Activated CD4-positive, alpha-beta T cell treated with anti-CD3 and anti-CD28 coated beads, Interleukin-2, amount 50 U/mL, for 48 hours (primary cell): Measurements from ENCODE around the gene LRRC10B.

Experiments
- DNase-seq, 2 experiments: peaks; one replicate each; pipeline ENCODE4 v3.0.0-alpha.2; 2020

Gene LRRC10B

DNA sequence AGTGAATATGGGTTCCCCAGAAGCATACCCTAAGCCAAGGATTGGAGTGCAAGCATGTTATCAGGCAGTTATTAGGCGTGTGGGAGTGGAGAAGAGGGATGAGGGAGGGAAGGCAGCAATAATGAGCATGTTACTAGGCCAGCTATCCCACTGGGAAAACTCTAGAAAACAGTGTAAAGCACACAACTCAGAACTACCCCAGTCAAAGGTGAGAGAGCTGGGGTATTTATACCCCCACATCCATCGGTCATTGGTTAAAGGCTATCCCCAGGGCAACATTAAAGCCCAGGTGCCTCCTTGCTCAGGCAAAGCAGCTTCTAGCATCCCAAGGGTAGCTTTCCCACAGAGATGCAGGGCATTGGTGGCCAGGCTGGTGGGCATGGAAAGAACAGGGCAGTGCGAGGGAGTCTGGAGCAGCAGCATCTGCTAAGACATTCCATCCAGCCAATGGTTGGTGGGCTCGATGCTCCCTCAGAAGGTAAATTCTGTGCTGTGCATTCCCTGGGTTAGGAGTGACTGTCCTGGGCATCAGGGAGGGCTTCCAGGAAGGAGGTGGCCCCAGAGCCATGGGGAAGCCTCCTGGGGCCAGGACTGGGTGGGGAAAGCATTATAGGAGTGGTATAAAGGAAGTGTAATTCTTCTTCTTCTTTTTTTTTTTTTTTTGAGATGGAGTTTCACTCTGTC lies 21.1 kb upstream of the LRRC10B start:
- DNase-seq = no peak

DNA sequence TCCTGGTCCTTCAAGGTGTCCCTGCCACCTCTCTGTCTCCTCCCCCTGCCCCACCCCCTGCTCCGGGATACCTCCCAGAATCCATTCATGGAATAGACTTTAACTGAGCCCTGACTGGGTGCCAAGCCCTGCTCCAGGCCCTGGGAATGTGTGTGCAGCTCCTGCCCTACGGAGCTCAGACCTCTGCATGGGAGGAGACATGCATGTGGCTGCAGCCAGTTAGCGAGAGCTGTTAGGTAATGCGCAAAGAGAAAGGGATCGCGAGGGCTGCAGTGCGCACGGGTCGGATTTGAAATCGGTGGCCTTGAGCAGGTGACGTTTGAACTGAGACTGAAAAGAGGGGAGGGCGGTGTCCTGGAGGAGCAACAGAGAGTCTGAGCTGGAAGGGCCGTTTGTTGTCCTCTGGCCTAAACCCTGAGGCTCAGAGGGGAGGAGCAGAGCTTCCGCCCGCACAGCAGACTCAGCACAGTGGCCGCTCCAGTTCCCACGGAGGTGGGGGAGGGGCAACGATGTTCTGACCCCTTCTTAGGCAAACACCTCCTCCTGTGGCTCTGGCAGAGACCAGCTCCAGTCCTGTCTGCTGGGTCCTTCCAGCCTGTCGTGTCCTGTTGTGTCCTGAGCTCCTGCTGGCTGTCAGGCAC lies 19.8 kb upstream of the LRRC10B start:
- DNase-seq = no peak

DNA sequence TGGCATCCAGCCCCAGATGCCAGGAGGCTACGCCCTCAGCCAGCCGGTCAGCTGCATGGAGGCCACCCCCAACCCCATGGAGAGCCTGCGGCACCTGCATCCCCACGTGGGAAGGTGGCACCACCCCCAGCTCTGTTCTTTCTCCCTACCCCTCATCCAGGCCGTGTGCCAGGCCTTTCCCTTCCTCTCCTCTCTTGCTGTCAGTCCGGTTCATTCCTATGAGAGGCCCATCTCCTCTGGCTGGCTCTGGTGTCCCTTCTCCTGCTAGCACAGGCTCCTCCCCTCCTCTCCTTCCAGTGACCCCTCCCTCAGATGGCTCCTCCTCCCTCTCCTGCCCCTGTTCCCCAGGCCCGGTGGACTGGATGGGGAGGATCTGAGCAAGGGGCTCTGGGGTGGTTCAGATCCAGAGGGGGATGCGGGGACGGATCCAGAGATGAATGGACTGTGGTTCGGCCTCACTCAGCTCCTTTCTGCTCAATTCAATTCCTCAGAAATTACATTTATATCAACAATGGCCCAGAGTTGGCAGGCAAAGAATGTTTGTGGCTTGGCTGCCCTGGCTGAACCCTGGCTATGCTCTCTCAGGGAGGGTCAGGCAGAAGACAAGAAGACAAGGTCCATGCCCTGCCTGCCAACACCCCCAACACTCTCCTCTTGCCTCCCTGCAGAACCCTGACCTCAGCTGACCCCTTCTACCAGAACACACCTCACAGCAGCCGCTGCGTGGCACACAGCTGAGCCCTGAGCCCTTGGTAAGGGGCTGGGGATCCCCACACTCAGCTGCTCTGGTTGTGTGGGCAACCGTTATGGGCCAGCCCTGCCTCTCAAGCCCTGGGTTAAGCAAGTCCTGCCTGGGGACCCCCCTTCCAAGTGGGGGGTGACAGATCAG lies 18.5 kb upstream of the LRRC10B start:
- no peak for DNase-seq

DNA sequence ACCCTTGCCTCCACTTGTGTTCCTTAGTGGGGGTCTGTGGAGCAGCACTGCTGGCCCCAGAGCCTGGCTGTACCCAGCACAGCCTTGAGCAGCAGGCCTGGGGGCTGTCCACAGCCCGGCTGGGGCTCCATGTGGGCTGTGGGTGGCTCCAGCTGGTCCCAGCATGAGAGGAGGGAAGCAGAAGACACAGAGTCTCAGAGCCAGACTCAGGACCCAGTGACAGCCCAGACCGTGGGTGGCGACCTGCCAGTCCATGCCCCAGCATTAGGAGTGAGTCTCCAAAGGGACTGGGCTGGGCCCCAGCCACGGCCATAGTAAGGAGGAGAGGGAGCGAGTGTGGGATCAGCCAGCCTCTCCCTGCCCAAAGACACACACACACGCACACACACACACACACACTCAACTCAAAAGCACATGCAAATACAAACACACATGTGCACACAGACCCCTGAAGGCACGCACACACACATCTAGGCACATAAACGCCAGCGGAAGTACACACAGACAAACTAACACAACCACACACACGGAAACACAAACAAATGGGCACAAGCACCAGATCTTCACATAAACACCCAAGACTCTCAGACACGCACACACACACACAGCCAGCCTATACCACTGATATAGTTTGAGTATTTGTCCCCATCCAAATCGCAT lies 16.7 kb upstream of the LRRC10B start:
- no peak for DNase-seq

DNA sequence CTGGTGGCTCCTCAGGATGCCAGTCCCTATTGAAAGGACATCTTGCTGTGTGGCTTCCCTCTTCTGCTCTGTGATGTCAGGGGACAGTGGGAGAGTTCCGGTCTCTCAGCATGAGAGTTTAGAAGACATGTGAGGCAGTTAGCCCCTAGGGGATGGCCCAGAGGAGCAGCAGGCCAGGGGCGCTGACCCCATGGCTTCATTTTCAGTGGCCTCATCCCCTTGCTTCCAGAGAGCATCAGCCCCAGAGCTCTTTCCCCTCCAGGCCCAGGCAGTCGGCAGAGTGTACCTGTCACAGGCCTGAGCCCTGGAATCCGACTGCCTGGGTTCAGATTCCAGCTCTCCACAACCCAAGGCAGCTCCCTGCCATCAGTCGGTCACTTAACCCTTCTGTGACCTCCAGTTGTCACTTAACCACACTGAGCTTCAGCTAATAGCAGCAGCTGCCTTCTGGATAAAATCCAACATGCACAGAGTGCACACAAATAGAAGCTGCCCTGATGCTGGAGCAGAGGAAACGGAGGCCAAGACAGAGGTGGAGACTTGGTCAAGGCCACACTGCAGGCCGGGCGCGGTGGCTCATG lies 14.1 kb upstream of the LRRC10B start:
- no peak for DNase-seq

DNA sequence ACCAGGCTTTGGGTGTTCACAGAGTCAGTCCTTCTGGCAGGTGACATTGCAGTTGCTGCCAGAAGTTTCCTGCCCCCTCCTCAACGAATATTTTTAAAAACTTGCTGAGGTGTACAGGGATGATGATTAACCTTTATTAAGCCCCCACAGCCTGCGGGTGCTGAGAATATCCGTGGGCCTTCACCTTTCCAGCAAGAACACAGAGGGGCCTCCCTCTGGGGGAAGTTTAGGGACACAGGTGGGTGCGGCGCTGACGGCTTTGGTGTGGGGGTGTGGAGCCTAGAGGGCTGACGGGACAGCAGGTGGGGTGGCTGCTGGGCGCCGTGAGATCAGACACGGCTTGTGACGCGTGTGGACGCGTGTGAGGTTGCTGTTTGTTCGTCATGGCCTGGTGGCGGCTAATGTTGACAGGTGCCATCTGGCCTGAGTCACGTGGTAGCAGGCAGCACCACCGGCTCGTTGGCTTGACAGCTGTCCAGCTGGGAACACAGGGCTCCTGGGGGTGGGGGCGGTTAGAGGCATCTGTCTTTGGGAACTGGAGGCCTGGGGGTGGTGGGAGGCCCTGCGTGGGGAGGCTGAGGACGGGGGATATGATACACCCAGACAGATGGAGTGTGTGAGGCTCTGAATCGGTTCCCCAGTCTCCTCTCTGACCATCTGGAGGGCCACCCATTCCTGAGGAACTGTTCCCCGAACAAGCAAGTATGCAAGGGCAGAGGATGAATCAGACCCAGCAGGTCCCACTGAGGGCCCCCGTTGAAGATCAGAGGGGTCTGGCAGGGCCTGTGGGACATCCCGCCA lies 12.5 kb upstream of the LRRC10B start:
- DNase-seq = no peak

DNA sequence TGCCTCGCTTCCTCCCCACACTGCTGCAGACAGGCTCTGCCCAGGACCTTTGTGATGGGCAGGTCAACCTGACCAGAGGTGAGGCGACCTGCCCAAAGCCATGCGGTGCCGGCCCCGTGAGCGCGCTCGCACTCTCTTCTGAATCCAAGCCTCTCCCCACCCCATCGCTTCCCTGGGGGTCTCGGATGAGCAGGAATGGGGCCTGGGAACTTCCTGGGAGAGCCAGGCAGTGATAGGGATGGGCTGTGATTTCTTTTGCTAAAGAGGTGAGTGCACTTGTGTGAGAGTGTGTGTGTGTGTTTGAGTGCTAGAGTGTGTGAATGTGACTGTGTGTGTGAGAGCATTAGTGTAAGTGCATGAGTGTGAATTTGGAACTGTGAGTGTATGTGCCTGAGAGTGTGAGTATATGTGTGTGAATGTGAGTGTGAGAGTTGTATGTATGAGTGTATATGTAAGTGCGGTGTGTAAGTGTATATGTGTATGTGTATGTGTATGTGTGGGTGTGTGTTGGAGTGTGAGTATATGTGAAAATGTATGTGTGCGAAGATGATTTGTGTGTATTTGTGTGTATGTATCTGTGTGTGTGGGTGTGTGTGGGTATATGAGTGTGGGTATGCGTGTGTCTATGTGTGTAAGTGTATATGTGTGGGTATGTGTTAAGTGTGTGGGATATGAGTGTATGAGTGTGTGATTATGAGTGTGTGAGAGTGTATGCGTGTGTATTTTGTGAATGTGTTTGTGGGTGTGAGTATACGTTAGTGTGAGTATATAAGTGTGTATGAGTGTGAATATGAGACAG lies 11.7 kb upstream of the LRRC10B start:
- no peak for DNase-seq

DNA sequence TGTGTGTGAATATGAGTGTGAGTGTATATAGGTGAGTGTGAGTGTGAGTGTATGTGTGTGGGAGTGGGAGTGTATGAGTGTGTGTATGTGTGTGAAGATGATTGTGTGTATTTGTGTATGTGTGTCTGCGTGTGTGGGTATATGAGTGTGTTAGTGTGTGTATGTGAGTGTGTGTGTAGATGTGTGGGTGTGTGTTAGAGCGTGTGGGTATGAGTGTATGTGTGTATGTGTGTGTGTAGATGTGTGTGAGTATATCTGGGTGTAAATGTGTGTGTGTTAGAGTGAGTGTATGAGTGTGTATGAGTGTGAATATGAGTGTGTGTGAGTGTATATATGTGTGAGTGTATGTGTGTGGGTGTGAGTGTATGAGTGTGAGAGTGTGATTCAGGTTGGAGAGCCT lies 11.1 kb upstream of the LRRC10B start:
- no peak for DNase-seq

DNA sequence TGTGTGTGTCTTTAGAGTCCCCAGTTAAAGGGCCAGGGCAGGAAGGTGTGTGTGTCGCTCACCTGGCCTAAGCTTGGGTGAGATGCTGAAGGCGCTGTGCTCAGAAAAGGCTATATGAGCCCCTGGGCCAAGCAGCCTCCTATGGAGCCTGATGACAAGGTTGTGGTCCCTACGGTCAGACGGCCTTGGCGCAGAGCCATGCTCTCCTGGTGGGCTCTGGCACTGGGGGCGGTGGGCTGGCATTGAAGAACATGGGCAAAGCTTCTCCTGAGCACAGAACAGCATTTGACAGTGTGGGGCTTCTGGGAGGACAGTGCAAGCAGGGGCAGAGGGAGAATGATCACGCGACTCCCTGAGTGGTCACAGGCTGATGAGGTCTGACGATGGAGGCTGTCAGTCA lies 10.7 kb upstream of the LRRC10B start:
- no peak for DNase-seq

DNA sequence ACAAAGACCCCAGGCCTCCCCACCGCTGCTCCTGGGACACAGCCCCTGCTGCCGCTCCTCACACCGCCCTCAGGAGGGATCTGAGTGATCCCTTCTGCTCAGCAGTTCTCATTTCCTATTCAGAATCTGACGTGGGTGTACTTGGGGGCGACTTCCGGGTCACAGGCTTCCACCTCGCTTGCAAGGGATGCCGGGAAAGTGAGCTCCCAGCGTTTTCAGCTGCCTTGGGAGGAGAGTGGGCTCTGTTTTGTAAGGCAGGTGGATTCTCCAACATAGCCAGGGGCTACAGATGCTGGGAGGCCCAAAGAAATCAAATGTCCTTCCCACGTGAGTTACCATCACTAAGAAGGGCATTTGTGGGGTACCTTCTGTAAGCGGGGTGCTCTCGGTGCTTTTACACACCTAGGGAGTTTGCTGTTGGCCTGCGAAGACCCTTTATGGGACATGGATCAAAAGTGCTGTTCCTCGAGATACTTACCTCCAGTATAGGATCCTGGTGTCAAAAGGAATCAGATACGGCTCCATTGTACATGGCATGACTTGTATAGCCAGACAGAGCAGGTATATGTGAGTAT lies 9.7 kb upstream of the LRRC10B start:
- DNase-seq = no peak

DNA sequence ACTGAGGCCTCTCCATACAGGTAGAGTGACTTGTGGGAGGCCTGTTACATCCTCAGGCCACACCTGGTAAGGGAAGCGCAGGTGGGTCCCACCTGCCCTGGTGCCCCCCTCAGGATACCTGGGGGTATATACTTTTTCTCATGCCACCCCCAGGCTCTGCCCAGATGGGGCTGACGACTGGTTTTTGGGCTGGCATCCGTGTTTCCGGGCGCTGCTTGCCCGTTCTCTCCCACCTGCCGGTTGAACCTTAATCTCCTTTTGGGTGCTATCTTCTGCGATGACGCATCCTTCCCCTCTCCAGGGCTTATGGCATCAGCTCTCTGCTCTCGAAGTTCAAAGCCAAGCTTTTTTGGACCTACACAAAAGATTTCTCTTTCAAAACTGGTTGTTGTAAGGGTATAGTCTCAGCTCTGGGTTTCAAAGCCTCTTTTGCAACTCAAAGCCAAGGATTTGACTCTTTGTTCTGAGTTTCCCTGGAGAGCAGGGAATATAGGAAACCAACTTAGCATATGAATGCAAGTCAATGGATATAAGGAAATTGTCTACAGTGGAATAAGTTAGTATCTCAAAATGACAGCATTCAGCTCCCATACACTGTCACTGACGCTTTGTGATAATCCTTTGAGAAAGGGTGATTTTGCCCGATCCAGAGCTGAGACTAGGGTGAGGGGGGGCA lies 8.6 kb upstream of the LRRC10B start:
- DNase-seq = no peak

DNA sequence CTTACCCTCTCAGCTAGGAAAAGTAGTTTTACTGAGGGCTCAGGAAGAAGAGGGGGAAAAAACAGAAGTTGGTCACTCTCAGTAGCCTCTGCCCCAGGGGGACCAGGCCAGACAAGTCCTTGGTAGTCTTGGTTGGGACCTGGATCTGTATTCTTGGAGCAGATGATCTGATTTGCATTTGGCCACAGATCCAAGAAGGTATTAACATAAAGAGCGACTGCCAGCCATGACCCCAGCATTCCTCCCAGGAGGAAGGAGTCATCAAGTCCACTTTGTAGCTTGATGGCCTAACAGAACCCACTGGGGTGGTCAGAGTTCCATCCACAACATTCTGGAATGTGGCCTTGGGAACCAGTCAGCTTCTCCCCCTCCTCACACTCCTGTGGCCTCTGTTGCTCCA lies 6.0 kb upstream of the LRRC10B start:
- DNase-seq = no peak

DNA sequence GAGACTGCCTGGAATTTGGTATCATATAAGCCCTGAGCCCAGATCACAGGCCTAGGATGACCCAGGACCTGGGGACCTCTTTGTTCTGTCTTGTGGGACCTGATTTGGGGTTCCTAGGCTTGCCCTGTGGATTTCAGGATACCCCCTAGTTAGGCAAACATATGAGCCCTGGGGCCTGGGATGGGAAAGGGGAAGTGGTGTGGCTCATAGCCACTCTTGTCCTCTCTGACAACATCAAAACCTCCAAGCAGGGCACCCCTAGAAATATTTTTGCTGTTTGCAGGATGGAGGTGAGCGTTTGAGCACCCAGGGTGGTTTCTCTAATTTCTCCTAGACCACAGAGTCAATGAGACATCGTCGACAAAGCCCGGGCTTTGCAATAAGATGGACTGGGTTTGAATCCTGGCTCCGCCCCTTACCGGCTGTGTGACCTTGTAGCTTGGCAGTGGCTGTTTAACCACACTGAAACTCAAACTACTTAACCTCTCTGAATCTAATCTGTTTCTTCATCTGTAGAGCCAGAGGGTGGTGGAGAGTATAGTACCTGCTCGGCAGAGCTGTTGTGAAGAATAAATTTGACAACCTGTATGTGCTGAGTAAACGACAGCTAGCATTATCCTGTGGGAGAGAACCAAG lies 5.3 kb upstream of the LRRC10B start:
- DNase-seq = no peak

DNA sequence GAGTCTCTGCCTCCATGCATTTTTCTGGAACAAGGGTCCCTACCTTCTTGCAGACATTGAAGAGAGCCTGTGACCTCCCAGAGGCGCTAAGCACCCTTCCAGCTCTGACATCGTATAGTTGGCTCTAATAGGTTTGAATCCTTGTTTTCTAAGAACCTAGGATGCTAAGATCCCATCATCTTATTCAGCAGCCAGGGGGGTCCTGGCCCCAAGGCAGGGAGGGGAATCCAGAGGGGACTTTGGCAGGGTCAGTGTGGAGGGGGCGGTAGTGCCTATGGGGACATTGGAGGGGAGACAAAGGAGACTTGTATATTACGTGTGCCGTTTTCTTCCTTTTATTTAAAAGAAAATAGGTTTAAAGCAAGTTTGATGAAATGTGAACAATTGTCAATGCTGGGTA lies 3.4 kb upstream of the LRRC10B start:
- no peak for DNase-seq

DNA sequence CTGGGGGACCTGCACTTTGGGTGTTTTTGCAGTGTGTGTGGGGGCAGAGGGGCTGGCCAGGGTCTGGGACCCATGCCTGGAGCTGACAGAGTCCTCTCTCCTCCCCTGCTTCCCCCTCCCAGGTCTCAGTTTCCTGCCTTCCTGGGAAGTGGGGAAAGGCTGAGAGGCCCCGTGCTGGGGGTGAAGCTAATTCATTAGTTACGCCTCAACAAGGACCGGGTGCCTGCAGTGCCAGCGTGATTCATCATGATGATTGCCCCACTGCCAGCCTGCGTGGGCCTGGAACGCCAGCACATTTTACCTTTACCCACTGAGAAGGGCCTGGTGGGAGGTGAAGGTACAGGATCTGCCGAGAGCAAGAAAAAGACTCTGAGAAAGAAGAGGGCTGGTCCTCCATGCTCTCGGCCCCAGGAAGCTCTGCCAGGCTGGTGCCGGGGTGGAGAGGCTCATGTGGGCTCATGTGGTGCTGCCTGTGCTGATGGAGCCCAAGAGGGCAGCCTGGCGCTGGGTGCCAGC lies 2.9 kb upstream of the LRRC10B start:
- no peak for DNase-seq

DNA sequence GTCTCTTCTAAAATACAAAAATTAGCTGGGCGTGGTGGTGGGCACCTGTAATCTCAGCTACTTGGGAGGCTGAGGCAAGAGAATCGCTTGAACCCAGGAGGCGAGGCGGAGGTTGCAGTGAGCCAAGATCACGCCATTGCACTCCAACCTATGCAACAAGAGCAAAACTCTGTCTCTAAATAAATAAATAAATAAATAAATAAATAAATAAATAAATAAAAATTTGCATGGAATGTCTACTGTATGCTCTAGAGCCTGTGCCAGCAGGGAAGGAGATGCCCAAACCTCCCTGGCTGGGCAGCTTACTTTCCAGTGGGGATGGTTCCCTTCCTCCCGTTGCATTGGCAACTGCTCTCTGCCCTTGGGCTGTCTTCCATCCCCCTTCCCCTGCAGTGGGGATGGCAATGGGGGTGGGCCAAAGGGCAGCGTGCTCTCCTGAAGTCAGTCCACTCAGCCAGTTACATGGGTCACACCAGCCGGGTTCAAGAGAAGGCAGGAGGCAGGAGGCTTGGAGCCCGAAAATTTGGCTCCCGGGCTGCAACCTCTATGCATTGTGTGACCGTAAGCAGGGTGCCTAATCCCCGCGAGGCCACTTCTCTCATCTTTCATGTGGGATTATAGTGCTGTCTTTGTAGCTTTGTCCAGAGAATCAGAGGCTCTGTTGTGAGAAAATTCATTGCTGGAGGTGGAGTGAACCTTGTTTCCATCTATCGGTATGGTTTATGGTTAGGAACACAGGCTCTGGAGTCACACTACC lies 1.4 kb upstream of the LRRC10B start:
- DNase-seq = no peak

DNA sequence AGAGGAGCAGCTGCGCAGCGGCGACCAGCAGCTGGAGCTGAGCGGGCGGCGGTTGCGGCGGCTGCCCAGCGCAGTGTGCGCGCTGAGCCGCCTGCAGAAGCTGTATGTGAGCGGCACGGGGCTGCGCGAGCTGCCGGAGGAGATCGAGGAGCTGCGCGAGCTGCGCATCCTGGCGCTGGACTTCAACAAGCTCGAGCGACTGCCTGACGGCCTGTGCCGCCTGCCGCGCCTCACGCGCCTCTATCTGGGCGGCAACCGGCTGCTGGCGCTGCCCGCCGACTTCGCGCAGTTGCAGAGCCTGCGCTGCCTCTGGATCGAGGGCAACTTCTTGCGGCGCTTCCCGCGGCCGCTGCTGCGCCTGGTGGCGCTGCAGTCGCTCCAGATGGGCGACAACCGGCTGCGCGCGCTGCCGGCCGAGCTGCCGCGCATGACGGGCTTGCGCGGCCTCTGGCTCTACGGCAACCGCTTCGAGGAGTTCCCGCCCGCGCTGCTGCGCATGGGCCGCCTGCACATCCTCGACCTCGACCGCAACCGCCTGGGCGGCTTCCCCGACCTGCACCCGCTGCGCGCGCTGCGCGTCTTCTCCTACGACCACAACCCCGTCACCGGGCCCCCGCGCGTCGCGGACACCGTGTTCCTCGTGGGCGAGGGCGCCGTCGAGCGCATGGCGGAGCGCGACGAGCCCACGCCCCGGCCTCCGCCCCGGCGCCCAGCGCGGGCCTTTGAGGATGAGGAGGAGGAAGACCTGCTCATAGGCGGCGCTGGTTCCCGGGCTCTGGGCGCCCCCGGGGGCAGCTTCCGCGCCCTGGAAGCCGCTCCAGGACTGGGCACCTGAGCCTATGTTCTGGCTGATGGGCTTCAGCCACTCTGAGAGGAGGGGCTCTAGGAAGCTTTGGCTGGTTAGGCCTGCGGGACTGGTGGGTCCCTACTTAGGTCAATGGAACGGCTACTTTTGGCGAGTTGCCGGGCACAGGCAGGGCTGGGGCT lies 787 bp downstream of the LRRC10B start:
- DNase-seq = peak; percentile 71 to 75
